ENCODE data around the gene ACVR1B.
A peak's percentile ranks its signal among the peaks of the same experiment; 100 is the strongest.

The ACVR1B gene

DNA sequence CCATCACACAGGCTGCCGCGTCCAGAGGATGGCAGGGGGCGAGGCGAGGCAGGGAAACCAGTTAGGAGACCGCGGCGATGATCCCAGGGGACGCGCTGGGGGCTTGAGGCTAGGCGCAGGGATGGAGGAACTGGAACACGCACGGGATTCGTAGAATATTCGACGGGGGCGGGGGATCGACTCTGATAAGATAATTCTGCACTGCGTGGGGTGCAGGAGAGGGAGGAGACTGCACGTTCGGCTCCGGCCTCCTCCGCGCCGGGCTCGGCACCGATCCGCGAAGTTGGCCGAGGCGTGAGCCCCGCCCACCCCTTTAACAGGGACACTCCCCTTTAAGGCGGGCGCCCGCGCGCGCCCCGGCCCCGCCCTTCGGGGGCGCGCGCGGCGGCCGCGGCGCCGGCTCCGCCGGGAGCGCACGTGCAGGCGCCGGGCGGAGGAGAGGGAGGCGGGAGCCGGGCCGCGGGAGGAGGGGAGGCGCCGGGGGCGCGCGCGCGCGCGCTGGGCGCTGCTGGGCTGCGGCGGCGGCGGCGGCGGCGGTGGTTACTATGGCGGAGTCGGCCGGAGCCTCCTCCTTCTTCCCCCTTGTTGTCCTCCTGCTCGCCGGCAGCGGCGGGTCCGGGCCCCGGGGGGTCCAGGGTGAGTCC lies at the start of gene ACVR1B:
TSS of gene ACVR1B (plus strand) at position 501 of the 644 bp plus-strand sequence. CDS start at position 546, 45 bp downstream.
- DNase-seq: peak; percentile 98

DNA sequence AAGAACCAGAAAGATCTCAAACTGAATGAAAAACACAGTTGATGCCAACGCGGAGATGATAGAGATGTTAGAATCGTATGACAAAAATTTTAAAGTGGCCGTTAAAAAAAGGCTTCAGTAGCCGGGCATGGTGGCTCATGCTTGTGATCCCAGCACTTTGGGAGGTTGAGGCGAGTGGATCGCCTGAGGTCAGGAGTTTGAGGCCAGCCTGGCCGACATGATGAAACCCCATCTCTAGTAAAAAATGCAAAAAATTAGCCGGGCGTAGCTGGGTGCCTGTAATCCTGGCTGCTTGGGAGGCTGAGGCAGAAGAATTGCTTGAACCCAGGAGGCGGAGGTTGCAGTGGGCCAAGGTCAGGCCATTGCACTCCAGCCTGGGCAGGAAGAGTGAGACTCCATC lies 49.6 kb upstream of the ACVR1B start:
- DNase-seq: no peak

DNA sequence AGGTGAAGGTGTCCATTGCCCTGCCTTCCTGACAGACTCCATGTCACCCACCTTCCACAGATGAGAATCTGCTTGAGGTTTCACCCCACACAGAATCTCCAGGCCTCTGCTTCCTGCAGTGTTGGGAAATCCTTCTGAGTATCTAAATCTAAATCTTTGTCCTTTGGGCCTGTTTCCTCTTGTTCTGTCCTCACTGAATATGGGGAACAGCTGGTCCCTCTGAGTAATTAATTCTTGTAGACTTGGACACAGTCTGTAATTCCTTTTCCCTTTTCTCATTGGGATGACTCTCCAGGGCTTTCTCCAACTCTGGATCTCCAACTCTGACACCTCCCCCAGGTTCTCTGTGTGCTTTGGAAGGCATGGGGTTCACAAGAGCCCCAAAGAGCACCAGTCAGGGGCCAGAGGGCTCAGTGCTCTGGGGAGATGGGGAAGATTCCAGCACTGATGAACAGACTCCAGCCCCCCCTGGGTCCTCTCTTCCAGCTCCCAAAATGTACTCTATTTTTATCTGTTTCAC lies 46.5 kb upstream of the ACVR1B start:
- no peak for DNase-seq

DNA sequence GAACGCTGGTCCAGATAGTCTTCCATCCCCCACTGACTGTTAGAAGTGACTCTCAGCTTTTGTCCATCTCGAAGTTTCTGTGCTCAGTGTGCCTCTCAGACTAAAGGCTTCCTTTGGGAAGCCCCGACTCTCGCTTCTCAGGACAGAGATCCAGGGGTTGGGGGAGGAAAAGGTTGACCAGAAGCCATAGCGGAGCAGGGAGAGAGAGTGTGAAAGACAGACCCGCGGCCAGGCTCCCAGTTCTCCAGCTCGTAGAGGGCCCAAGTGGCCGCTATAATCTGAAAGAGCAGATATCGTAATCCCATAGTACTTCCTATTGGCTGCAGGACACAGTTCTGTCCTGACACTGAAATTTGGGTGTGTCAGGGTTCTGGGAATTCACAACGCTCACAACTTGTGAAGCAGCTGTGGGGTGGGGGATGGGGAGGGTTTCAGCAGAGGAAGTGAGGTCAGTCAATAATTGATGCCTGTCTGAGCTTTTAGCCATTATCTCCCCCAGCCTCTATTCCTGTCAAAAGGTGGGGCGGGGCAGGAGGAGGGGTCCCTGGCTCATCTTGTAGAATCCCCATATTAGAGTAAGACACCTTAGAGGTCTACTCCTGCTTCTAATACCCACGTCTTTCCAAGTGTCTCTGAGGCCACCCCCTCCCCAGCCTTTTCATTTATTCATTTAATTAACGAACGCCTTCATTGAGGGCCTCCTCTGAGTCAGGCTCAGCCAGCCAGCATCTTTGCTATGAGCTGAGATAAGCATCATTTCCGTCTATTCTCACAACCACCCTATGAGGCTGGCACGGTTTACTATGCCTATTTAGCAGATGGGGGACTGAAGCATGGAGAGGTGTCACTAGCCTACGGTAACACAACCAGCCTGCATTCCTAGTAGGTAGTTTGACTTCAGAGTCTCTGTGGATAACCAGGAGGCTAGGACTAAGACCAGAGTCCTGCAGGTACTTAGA lies 45.7 kb upstream of the ACVR1B start:
- no peak for DNase-seq

DNA sequence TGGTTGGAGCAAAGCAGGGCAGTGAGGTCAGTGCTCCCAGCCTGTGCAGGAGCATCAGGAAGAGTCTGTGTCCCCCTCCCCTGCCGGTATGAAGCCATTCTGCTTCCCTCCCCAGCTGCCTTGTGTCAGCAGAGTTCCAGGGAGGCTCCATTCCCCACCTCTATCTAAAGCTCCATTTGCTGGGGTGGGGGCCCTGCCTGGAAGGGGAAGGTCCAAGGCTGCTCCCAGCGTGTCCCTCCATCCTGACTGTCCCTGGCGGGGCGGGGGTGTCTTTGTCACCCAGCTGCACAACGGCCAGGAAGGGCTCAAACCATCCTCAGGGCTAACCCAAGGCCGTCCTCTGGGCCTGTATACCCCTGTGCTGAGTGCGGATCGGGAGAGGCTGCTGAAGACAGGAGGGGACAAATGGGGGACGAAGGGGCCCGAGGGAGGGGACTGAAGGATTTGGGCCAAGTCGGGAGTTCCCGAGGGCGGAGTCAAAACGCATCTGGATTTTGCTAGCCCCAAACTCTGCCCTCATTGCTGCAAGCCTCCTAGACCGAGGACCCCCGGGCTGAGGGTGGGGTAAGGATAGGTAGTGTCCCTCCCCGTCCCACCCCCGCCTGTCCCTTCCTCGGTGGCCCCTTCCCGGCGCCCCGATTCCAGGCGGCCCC lies 44.9 kb upstream of the ACVR1B start:
- no peak for DNase-seq

DNA sequence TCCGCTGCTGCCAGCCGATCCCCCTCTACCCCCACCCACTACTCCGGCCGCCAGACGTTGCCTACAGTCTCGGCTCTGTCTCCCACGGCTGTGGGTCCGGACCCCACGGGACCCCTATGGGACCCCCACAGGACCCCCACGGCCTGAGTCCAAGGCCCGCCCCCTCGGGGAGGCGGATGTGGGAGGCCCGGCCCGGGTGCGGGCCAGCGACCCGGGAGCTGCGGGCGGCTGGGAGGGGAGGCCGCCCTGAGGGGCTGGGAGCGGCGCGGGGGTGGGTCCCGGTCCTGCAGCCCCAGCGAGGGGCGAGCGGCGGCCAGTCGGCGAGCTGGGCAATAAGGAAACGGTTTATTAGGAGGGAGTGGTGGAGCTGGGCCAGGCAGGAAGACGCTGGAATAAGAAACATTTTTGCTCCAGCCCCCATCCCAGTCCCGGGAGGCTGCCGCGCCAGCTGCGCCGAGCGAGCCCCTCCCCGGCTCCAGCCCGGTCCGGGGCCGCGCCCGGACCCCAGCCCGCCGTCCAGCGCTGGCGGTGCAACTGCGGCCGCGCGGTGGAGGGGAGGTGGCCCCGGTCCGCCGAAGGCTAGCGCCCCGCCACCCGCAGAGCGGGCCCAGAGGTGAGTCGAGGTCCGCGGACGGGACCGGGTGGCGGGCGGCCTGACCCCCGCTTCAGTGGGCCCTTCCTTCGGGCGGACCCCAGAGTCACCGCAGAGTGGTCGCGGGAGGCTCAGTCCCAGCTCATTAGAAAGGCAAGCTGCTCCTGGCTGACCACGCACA lies 44.2 kb upstream of the ACVR1B start, which contains the start of gene ACVRL1:
TSS of gene ACVRL1 (plus strand) at position 422 of the 773 bp plus-strand sequence. CDS start 4,971 bp downstream, outside the sequence.
- no peak for DNase-seq

DNA sequence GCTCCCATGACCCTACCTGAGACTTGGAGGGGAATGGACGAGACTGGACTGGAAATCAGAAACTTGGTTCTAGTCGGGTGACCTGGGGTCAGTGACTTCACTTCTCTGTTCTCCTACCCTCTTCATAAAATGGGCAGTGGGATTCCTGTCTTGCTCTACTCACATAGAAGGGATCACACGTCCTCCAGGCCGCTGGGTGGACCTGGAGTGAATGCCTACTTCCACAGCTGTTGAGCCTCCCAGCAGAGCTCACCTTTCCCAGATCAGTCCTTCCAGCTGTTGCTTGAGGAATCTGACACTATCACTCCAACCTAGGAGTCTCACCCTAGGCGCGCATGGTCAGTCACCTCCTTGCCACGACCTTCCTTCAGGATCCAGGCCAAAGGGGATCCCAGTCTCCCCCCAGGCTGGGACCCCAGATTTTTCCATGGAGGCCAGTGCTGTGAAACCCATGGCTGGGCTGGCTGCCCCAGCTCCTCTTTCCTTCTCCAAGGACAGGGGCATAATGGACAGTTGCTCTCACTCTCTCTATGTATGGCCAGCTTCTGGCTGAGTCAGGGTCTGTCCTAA lies 43.6 kb upstream of the ACVR1B start:
- DNase-seq: no peak

DNA sequence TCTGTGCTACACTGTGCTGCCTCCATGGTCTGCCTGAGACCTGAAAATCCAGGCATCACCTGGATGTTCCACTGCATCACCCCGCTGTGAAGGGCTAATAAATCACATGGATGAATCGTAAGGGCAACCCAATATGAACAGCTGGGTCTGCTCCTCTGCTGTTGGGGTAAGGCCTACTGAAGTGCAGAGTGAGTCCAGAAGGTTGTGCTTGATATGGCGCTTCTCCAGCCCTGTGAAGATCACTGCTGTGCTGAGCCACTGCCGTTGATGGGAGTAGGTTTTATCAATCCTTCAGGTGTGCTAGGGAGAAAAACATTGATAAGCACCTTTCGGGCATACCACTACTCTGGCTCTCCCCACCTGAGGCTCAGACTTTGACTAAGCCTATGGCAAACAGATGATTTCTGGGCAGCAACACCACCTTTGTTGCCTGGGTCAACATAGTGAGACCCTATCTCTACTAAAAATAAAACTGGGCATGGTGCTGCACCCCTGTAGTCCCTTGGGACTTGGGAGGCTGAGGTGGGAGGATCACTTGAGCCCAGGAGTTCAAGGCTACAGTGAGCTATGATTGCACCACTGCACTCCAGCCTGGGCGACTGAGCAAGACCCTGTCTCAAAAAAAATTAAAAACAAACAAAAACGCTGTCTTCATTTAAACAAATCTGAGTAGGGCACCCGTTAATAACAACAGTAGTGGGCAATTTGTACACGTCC lies 42.5 kb upstream of the ACVR1B start:
- DNase-seq: no peak

DNA sequence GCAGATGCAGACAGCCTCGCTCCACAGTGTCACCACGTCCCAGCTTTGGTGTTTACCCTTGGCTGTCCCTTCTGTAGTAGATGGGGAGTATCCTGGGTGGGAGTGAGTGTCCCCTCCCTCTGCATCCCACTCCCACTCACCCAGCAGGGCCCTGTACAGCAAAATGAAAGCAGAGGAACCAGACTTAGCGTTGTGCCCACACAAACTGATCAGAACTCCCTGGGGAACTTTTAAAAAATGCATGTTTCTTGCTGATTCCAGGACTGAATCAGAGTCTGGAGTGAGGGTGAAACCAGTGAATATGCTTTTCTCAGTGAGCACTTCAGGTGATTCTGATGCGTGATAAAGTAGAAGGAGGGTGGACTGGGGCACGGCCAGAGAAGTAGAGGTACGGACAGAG lies 41.3 kb upstream of the ACVR1B start:
- DNase-seq: no peak

DNA sequence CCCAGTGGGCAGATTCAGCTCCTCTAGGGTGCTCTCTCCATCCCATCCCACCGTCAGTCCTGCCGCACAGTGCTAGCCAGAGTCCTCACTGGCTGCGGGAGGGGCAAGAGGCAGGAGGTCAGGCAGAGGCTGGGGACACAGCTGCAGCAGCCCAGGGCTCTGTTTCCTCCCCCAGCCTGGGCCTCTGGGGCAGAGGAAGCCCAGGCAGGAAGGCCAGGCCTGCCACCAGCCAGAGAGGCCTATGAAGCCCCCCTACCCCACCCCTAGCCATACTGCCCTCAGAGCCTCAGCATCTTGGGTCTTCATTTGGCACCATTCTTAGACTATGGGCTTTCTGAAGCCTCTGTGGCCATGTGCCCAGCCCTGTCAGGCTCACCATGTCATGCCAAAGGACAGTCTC lies 40.8 kb upstream of the ACVR1B start:
- no peak for DNase-seq

DNA sequence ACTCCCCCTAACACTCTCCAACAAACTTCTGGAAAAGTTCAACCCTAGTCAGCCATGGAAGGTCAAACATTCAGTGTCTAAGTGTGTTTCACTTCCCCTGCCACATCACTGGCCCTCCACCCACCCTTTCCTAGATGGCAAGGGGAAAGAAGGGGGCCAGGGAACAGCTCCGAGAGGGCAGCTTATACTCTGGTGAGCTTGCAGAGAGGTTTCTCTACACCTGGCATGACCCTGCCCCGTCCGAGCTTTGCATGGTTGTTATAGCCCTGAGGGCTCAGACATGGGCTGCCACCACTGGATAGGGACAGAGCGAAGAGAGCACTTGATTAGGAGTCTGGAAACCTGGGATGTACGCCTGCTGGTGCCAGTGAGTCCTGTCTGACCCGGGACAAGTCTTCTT lies 40.2 kb upstream of the ACVR1B start:
- no peak for DNase-seq

DNA sequence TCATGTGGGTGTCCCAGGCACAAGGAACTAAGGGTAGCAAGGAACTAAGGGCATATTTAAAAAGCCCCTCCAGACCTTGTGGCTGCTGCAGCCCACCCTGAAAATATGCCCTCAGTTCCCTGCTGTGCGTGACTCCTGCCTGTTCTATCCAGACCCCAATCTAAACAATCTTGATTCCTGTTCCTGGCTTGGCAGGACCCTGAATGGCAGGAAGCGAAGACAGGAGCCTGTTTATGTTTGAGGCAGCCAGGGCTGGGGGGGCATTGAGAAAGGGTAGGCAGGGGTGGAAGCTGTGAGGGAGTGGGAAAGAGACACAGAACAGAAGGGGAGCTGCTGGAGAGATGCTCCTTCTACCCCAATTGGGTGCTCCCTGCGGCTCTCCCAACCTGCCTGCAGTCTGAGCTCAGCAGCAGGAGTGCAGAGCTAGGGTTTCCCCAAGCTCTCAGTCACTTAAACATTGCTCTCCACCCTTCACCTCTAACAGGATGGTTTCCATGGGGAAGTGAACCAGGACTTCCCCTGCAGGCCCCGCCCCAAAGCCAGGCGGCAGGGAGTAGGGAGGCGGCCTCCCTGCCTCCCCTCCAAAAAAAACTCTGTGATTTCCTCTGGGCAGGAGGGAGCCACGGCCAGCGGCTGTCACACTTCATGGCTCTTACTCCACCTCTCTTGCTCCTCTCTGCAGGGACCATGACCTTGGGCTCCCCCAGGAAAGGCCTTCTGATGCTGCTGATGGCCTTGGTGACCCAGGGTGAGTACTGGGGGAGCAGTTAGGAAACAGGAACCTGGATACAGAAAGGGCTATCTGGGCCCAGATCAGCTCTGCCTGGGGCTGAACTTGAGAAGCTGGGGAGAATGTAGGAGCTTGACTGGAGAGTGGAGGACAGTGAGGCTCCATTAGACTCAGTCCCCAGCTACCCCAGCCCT lies 39.4 kb upstream of the ACVR1B start:
- DNase-seq: no peak

DNA sequence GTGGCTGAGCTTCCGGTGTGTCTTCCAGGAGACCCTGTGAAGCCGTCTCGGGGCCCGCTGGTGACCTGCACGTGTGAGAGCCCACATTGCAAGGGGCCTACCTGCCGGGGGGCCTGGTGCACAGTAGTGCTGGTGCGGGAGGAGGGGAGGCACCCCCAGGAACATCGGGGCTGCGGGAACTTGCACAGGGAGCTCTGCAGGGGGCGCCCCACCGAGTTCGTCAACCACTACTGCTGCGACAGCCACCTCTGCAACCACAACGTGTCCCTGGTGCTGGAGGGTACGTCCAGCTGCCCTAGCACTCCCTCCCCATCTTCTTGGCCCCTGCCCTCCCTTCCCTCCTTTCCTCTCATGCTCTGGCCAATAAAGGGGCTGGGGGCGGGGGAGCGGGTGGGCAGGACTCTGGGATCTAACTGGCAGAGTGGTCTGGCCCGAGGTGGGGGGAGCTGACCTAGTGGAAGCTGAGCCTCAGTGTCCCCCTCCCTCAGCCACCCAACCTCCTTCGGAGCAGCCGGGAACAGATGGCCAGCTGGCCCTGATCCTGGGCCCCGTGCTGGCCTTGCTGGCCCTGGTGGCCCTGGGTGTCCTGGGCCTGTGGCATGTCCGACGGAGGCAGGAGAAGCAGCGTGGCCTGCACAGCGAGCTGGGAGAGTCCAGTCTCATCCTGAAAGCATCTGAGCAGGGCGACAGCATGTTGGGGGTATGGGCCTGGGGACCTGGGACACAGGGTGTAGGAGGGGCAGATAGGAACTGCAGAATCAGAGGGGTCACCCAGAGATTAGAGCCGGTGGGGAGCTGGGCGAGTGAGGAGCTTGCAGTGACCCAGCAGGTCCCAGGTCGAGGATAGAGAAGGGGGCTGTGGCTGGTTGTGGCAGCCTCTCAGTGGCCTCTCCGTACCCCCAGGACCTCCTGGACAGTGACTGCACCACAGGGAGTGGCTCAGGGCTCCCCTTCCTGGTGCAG lies 38.1 kb upstream of the ACVR1B start:
- DNase-seq: no peak

DNA sequence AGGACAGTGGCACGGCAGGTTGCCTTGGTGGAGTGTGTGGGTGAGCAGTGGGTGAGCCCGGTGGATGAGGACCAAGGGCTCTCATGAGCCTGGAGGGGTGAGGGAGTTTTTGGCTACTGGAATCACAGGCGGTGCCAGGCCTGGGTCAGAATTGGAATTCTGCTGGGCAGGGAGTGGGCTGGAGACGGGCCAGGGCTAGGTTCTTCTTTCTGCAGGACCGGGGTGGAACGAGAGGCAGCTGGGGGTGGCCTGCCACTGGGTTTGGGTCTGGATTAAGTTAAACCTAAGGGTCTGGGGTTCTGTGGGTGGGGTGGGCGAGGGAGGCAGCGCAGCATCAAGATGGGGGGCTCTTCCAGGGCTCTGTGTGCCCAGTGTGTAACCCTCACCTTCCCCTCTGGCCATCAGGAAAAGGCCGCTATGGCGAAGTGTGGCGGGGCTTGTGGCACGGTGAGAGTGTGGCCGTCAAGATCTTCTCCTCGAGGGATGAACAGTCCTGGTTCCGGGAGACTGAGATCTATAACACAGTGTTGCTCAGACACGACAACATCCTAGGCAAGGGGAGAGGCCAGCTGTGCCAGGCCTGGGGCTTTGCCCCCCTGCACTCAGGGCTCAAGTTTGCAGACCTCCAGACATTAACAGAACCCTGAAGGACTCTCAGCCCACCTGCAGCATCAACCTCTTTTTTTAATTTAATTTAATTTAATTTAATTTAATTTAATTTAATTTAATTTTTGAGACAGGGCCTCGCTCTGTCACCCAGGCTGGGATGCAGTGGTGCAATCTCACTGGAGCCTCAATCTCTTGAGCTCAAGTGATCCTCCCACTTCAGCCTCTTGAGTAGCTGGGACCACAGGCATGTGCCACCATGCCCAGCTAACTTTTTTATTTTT lies 37.2 kb upstream of the ACVR1B start:
- no peak for DNase-seq

DNA sequence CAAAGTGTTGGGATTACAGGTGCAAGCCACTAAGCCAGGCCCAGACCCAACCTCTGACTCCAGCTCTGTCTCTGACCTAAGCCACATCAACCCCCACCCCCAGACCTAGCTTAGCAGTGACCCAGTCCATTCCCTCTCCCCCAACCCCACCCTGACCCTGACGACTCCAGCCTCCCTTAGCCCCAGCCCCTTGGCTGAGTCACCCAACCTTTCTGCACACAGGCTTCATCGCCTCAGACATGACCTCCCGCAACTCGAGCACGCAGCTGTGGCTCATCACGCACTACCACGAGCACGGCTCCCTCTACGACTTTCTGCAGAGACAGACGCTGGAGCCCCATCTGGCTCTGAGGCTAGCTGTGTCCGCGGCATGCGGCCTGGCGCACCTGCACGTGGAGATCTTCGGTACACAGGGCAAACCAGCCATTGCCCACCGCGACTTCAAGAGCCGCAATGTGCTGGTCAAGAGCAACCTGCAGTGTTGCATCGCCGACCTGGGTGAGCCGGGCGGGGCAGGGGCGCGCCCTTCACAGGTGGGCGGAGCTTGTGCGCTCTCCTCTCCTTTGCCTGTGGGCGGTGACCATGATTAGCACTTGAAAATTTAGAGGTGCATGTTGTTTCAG lies 36.4 kb upstream of the ACVR1B start:
- DNase-seq: no peak

DNA sequence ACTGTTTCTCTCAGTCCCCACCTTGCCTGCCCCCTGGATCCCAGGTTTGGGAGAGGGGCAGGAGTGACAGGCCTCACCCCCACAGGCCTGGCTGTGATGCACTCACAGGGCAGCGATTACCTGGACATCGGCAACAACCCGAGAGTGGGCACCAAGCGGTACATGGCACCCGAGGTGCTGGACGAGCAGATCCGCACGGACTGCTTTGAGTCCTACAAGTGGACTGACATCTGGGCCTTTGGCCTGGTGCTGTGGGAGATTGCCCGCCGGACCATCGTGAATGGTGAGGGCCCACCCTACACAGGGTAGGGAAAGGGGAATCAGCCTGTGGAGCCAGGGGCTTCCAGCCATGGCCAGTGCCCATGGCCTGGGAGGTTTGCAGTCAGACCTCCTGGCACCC lies 35.5 kb upstream of the ACVR1B start:
- no peak for DNase-seq

DNA sequence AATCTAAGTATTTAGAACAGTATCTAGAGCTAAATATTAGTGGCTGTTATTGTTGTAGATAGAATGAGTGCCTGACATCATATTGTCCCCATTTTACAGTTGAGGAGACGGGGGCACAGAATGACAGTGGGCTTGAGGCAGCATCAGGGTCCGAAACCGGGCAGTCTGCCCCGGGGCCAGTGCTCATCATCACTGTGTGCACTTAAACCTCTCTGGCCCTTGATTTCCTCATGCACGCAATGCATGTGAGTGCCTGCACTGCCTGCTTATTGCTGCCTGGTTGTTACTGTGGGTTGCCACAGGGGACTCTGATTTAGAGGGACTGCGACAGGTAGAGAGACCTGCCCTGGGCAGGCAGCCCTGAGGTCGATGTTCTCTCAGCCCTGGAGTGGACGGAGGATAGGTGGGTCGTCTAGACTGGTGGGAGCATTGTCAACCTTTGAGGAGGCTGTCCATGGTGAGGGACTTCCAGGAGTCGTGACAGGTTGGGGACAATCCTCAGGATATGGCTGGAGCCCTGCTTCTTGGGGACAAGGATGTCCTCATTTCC lies 34.4 kb upstream of the ACVR1B start:
- DNase-seq: no peak
